OCI-LY7 (cell line): ENCODE results near the gene CFAP92. TPM values are rescaled to one million over a fixed set of nuclear protein-coding genes. Genes with fewer than 3 reads are reported as not detected.

Experiments used
- BruUV-seq: library from RNA; stranded (reverse); fragments of 400-500 nt; replicated peaks from 2 replicates; lab custom pipeline; 2021; lab: Mats Ljungman, UMichigan
- CTCF ChIA-PET: fragments of 300-600 bp; sonication (Branson Sonifier 250); formaldehyde crosslinking; loops from one replicate; lab custom pipeline; 2022; ENCODE audit warnings: antibody characterized with exemption; ENCODE audit not compliant: unreplicated experiment; lab: Charles Lee
- POLR2A ChIA-PET: fragments of 300-600 bp; sonication (Branson Sonifier 250); formaldehyde crosslinking; loops from one replicate; lab custom pipeline; 2022; ENCODE audit warnings: antibody characterized with exemption; lab: Charles Lee
- DNase-seq: peaks from one replicate; pipeline ENCODE4 v3.0.0-alpha.2; 2015; ENCODE audit warnings: low spot score
- H2AFZ ChIP-seq: fragments of 200-600 bp; sonication (generic), shearing (Covaris generic); 2 replicates; pipeline ENCODE4 v1.6.1; 2014; ENCODE audit warnings: mild to moderate bottlenecking, antibody characterized with exemption, low read length, moderate library complexity
- H3K27ac ChIP-seq: fragments of 200-600 bp; sonication (generic); 2 replicates; pipeline ENCODE4 v1.5.1; 2014; ENCODE audit warnings: mixed run types, low read depth, mild to moderate bottlenecking, moderate library complexity, low read length, inconsistent platforms; ENCODE audit not compliant: poor library complexity, severe bottlenecking
- H3K36me3 ChIP-seq: fragments of 200-600 bp; sonication (generic); 2 replicates; pipeline ENCODE4 v1.6.1; 2014; ENCODE audit warnings: mild to moderate bottlenecking, antibody characterized with exemption, low read length, moderate library complexity, mixed read lengths; ENCODE audit not compliant: insufficient read depth
- H3K4me1 ChIP-seq: fragments of 200-600 bp; sonication (generic); 2 replicates; pipeline ENCODE4 v1.5.1; 2014; ENCODE audit warnings: mild to moderate bottlenecking, low read length; ENCODE audit not compliant: insufficient read depth, poor library complexity, severe bottlenecking
- H3K4me2 ChIP-seq: fragments of 200-600 bp; sonication (generic); 2 replicates; pipeline ENCODE4 v1.6.1; 2014; ENCODE audit warnings: mild to moderate bottlenecking, low read length
- H3K4me3 ChIP-seq: fragments of 200-600 bp; sonication (generic); 2 replicates; pipeline ENCODE4 v1.5.1; 2014; ENCODE audit warnings: mild to moderate bottlenecking, low read depth, low read length; ENCODE audit not compliant: poor library complexity, severe bottlenecking
- H3K79me2 ChIP-seq: fragments of 200-600 bp; sonication (generic); 2 replicates; pipeline ENCODE4 v1.6.1; 2016; ENCODE audit warnings: low read depth, mild to moderate bottlenecking, low read length, moderate library complexity, mixed read lengths; ENCODE audit not compliant: insufficient read depth
- H3K9me2 ChIP-seq: fragments of 200-600 bp; sonication (generic); 2 replicates; pipeline ENCODE4 v1.6.1; 2016; ENCODE audit warnings: mild to moderate bottlenecking, low read length, mixed read lengths; ENCODE audit not compliant: insufficient read depth
- H3K9me3 ChIP-seq: fragments of 200-600 bp; sonication (generic); 2 replicates; pipeline ENCODE4 v1.6.1; 2014; ENCODE audit warnings: mild to moderate bottlenecking, mixed run types, low read length, mixed read lengths
- H4K20me1 ChIP-seq: fragments of 200-600 bp; sonication (generic); 2 replicates; pipeline ENCODE4 v1.6.1; 2014; ENCODE audit warnings: mild to moderate bottlenecking, antibody characterized with exemption, low read length, moderate library complexity, mixed read lengths; ENCODE audit not compliant: insufficient read depth
- CTCF ChIP-seq: fragments of 200-600 bp; sonication (generic); conservative IDR thresholded peaks from 2 replicates; pipeline ENCODE4 v1.5.1; 2014; ENCODE audit warnings: mild to moderate bottlenecking, antibody characterized with exemption, low read length, moderate library complexity, mixed read lengths
- EZH2phosphoT487 ChIP-seq: fragments of 200-600 bp; sonication (generic); IDR thresholded peaks from 2 replicates; pipeline ENCODE4 v1.6.1; 2018; ENCODE audit warnings: low read depth, borderline replicate concordance, mild to moderate bottlenecking, mixed run types, antibody characterized with exemption, low read length, moderate library complexity, mixed read lengths
- intact Hi-C: fragments of 100-400 bp; cut with micrococcal nuclease; formaldehyde crosslinking; loops from one replicate; pipeline ENCODE4 v1.10.0; 2022; ENCODE audit not compliant: unreplicated experiment
- total RNA-seq, 2 experiments: library from RNA; depleted of rRNA in 1 of 2; stranded (reverse); fragments of >200 nt in 1 of 2; shearing (Covaris generic) in 1 of 2; gene quantifications; 2 replicates each; pipeline ENCODE4 v1.2.3, GENCODE V29; 2014 to 2022

CFAP92 gene
- total RNA-seq, 2 experiments from 2014 or later: 0.08 to 0.66 TPM

- no TSS peak for BruUV-seq
- Histone ChIP-seq H3K27ac (no peak overlapping the region), H3K4me1 (peaks cover 10% of the 10 kb centered on the region), H3K4me3 (no peak overlapping the region), H3K79me2 (no peaks in the 10 kb centered on the region), H3K9me2 (no peaks in the 10 kb centered on the region), H3K4me2 (no peak overlapping the region), H3K36me3 (no peaks in the 10 kb centered on the region), H4K20me1 (no peaks in the 10 kb centered on the region), H3K9me3 (no peaks in the 10 kb centered on the region), H2AFZ (no peak overlapping the region)
- no peak for DNase-seq
- TF ChIP-seq EZH2phosphoT487 (no peak), CTCF (no peak)
- ChIA-PET CTCF (no interaction called here), POLR2A (interaction anchor here (0.6 to 1.6 kb wide), 4 partner anchors 12 to 17 kb away, joined by 3 to 5 read pairs (median 4); no protein-coding TSS in a partner anchor)
- intact Hi-C loops: no loop called here
Observed at GRCh38 chr3:129010310-129010956, 16.6 kb upstream of the CFAP92 start.

- H3K79me2 ChIP-seq: no peaks in the 10 kb centered on the region
- CTCF ChIA-PET: no interaction called here
Observed at GRCh38 chr3:129009266-129009665, 15.4 kb upstream of the CFAP92 start.

More at GRCh38 chr3:129009266-129009665, 15.4 kb upstream of the CFAP92 start:
- no TSS peak for BruUV-seq
- Histone ChIP-seq H3K9me3 (no peaks in the 10 kb centered on the region), H3K4me3 (no peak overlapping the region), H3K9me2 (no peaks in the 10 kb centered on the region), H3K4me1 (peaks cover 15% of the 10 kb centered on the region), H3K27ac (no peak overlapping the region), H3K4me2 (no peak overlapping the region), H3K36me3 (no peaks in the 10 kb centered on the region), H2AFZ (no peak overlapping the region), H4K20me1 (no peaks in the 10 kb centered on the region)
- intact Hi-C loops: no loop called here
- POLR2A ChIA-PET: interaction anchor here (0.7 kb wide), 1 partner anchor 290 kb away, joined by 3 read pairs; no protein-coding TSS in a partner anchor
- no peak for DNase-seq
- TF ChIP-seq EZH2phosphoT487: no peak
- TF ChIP-seq CTCF: no peak
